DMS 273 (cell line): ENCODE measurements around the gene PACS2.
A peak's percentile ranks its signal among the peaks of the same experiment; 100 is the strongest.
"Not testable (repeated sequence)": the region's sequence is repeated elsewhere in the genome, so short reads cannot be mapped to it uniquely, and the experiment has no call there.

ENCODE experiments used
- DNase-seq: peaks from one replicate; lab custom pipeline; 2025; ENCODE audit not compliant: unreplicated experiment; lab: John Stamatoyannopoulos, UW

Gene PACS2

DNA sequence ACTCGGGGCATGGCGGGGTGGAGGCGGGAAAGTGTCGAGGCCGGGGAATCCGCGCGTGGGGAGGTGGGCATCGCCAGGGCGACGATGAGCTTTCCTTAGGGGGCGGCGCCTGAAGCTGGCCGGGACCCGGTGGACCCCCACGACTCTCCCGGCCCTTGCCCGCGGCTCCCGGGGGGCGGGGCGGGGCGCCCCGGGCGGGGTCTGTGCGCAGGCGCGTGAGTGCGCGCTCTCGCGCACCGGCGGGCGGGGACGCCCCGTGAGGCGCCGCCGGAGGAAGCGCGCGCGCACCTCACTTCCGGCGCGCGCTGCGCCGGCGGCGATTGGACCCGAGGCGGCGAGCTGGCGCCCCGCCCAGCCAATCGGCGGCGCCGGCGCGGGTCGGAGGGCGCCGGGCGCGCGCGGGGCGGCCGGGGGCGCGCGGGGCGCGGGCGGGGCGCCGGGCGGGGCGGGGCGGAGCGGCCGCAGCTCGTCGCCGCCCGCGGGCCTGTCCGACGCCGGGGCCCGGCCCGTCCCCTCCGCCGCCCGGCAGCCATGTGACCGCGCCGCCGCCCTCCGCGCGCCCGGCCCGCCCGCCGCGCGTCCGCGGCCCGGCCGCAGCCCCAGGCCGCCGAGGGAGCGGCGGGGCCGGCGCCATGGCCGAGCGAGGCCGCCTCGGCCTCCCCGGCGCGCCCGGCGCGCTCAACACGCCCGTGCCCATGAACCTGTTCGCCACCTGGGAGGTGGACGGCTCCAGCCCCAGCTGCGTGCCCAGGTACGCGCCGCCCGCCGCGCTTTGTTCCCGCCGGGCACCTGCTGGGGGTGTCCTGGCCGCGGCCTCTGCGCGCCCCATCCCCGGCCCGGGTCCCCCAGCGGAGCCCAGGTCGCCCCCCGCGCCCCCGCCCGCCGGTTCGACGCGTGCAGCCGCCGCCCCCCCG lies at the start of gene PACS2:
Gene PACS2 (plus strand): TSS at position 462 of the 914 bp plus-strand sequence. CDS start 171 bp downstream, at position 633.
- peak; percentile 97 for DNase-seq

- DNase-seq, result no peak
Measured at GRCh38 chr14:105267820-105268548, 46.6 kb upstream of the PACS2 start.

GRCh38 chr14:105268736-105269354 lies 45.7 kb upstream of the PACS2 start:
- no peak for DNase-seq

DNA sequence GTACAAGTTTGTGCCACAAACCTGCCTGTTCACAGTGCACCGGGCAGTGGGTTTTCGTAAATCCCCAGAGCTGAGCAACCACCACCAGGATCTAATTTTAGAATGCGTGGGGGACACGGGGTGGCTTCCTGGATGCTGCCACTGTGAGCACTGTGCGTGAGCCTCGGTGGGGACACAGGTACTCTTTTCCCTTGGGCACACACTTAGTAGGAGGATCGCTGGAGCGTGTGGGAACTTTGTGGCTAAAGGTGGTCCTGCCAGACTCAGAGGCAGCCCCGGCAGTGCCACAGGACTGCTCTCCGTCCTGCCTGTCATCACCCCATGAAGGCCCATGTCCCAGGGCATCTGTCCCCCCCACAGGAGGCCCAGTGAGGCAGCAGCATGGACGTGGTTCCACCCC lies 45.1 kb upstream of the PACS2 start:
- no peak for DNase-seq

GRCh38 chr14:105271224-105271890 lies 43.2 kb upstream of the PACS2 start:
- DNase-seq, result no peak

DNA sequence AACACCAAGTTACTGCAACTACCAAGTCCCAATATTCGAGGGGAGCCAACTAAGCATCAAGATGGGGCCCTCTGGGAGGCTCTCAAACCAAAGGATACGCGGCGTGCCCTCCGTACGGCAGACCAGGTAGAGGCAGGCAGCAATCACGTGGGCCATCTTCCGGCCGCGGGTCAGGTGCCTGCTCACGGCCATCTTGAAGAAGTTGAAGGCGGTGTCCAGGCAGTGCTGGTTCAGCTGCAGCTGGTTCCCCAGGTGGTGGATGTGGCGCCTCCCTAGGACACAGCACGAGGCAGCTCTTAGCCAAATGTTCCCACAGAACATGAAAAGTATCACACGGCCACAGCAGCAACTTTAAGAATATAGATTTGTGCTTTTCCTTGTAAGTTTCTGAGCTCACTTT lies 41.9 kb upstream of the PACS2 start:
- DNase-seq, result no peak

- DNase-seq, result no peak
Measured at GRCh38 chr14:105273062-105273461, 41.5 kb upstream of the PACS2 start.

GRCh38 chr14:105274637-105275036 lies 39.9 kb upstream of the PACS2 start:
- no peak for DNase-seq

DNA sequence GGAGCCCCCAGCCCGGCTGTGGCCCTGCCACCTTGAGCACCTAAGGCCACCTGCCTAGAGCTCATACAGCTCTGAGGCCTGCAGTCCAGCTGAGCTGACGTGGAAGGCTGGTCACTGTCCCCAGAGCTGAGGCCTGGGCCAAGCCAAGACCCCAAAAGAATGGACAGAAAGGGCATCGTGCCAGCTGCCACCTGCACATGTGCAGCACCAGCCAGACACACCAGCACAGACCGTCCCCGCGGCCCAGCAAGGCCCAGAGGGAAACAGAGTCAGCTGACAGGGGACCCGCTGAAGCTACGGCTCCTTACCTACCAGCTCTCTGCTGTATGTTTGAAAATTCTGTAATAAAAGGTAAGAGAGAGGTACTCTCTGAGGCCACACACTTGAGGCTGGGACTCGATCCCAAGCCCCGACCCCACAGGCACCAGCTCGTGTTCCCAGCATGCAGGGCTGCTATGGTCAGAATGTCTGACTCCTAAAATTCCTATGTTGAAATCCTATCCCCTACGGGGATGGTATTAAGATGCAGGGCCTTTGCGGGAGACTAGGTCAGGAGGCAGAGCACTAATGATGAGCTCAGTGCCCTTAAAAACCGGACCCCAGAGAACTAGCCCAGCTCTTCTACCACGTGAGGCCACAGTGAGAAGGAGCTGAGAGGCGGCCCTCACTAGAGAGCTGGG lies 39.1 kb upstream of the PACS2 start:
- DNase-seq, result no peak

DNA sequence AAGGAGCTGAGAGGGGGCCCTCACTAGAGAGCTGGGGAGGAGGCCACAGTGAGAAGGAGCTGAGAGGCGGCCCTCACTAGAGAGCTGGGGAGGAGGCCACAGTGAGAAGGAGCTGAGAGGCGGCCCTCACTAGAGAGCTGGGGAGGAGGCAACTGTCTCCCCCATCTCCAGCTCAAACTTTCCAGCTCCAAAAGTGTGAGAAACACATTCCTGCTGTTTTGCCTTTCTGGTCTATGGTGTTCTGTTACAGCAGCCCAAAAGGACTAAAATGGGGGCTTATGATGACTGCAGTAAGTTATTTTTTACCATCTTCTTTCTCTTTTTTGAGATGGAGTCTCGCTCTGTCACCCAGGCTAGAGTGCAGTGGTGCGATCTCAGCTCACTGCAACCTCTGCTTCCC lies 37.1 kb upstream of the PACS2 start:
- not testable (repeated sequence) for DNase-seq

DNA sequence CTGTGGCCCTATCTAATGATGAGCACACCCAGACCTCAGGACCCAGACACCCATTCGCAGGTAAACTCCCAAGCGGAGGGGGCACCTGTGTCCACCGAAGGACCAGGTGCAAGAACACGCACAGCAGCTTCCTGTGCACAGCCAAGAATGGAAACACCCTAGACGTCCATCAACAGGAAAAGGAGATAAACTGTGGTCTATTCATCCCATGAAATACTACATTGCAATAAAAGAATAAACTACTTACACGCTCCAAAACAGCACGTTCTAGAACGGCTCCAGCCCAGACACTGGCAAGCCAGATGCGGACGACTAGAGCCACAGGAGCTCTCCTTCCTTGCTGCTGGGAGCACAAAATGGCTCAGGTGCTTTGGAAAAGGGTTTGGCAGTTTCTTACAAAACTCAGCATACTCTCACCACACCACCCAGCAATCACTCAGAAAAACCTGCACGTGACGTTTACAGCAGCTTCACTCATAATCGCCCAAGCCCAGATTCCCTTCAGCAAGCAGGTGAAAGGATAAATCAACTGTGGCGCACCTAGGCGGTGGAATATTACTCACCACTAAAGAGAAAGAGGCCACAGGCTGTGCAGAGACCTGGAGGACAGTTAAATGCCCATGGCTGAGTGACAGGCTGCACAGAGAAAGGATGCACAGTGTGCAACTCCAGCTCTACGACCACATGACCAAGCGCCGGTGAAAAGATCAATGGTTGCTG lies 34.7 kb upstream of the PACS2 start:
- no peak for DNase-seq

GRCh38 chr14:105280525-105280924 lies 34.0 kb upstream of the PACS2 start:
- DNase-seq, result no peak

- peak; percentile 63 for DNase-seq
Measured at GRCh38 chr14:105281371-105282097, 33.0 kb upstream of the PACS2 start.

- DNase-seq, result no peak
Measured at GRCh38 chr14:105282098-105282725, 32.3 kb upstream of the PACS2 start.

DNA sequence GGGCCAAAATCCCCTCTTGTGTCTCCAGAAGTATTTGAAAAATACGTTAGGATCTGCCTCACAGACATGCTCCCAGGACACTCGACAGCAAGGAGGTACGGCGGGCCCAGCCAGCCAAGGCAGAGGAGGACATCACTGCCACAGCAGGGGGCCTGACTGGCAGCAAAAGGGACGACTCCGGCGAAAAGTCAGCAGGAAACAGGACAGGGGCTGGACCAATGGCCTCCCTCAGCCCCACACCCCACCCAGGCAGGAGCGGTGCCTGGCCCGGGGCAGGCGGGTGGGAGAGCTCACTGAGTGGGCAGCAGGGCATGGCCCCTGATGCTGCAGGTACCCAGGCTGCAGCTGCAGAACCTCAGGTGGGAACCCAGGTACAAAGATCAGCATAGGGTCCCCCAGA lies 31.5 kb upstream of the PACS2 start:
- no peak for DNase-seq

- no peak for DNase-seq
Measured at GRCh38 chr14:105283899-105284298, 30.6 kb upstream of the PACS2 start.

DNA sequence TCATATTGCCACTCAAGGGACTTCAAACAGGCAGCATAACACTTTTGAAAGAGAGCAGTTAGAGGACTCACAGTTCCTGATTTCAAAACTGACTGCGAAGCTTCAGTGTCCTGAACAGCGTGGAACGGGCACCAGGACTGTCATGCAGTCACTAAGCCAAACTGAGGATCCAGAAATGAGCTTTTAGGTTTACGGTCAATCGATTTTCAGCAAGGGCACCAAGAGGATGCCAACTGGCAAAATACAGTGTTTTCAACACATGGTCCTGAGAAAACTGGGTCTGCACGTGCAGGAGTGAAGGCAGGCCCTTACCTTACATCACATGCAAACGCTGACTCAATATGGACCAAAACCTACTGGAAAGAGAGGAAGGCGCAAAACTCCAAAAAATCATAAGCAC lies 29.4 kb upstream of the PACS2 start:
- DNase-seq, result no peak

DNA sequence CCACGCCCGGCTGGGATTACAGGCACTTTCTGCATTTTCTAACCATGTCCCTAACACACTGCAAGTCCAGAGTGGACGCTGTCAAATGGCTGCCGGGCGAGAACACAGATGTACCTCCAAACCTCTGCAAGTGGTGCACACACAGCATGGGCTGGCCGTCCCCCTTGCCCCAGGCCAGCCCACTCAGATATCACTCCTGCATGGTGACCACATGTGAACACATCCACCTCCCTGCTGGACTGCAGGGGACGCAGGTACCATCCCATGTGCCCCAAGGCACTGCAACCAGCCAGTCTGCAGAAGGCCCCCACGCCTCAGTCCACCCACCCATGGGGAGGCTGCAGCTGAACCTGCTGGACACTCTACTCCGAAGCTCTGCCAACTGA lies 27.8 kb upstream of the PACS2 start:
- no peak for DNase-seq
